ENCODE data around the gene KIF18B.

GRCh38 chr17:44978807-44979206 lies 31.2 kb upstream of the KIF18B start:
- TF ChIP-seq CTCF (conservative IDR thresholded peaks at IDR 0.05; ENCODE audit: low read depth, low read length) (no peak), EZH2 (IDR thresholded peaks at IDR 0.05; ENCODE audit: borderline replicate concordance, low read depth, low read length, poor library complexity, severe bottlenecking) (no peak)

All from A673 (cell line).